Stimulated activated naive CD4-positive, alpha-beta T cell treated with Interleukin-2 at 50 U/mL for 16 hours (primary cell): ENCODE data around the gene CORO2B.

ENCODE experiments used
- DNase-seq: peaks from one replicate; lab custom pipeline; 2025; lab: John Stamatoyannopoulos, UW

Gene CORO2B

DNA sequence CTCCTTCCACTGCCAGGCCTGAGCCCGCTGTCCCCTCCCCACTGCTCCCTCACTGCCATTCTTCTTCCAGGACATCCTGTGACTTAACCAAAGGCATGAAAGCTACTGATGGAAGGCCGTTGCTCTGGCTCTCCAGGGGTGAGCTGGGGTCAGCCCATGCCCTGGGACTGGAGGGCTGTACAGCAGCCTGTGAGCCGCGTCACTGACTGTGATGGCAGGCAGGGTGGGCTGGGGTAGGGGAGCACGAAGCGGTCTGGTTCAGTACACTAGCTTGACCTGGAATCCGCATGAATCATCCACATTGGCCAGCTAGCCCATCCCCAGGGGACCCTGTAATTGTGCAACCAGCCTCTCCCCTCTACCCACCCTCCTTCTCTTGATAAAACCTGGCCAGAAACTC is 30.8 kb downstream of the CORO2B start:
- DNase-seq: no peak

DNA sequence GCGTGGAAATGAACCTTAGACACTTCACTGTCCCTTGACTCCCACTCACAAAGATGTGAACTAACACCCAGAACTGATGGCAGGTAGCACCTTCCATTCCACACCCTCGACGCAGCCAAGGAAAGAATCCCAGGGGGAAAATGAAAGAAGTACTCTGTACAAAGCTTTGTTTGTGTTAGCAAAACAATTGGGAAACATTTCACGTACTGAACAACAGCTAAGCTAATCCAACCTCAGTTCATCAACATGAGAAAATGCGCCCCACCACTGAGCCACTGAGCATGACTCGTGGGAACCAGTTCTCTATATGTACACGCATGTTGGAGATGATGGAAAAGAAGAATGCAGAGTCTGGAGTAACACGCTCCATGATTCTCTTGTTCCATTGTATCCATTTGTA is 32.0 kb downstream of the CORO2B start:
- DNase-seq: no peak

DNA sequence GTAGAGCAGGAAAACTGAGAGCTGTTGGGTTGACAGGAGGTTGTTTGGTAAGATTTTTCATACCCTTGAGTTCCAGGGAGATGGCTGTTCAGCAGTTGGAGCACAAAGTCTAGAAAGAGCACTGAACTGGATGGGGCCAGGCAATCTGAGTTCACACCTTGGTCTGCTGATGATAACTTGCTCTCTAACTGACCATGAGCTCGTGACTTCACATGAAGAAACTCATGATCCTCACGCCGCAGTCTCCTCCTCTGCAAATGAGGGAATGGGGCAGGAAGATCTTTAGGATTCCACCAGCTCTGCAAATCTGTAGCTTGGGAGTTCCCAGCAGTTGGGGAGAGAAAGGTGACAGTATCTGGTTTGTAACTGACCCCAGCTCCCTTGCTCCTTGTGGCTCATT is 33.7 kb downstream of the CORO2B start:
- DNase-seq: no peak

DNA sequence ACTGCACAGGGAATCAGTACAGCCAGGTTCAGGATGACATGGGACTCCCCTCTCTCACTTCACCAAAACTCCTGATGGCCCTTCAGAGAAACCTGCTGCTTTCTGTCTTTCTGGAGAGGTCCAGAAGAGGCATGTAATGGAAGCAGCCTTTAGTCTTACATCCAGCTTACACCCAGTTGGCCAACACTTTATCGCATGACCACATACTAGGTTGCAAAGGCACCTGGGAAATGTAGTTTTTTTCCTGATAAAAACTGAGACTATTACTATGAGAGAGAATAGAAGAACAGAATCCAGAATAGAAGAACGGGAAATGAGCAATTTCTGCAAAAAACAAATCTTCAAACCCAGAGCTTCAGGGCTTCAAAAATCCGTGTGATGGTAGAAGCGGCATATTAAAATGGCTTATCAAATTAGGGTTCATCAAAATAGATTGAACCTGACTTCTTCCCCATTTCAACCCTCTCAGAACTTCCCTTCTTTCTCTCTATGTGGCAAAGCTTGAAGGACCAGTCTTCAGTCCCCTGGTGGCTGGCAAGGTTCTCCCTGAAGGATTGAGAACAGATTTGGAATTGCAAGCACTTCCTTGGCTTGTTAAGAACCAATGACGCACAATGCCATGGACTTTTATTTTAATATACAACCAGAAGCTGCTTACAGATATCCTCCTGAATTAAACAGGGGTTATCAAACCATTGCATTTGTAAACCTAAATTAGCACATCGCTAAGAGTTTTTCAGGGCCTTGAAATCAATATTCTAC is 34.4 kb downstream of the CORO2B start:
- DNase-seq: no peak

DNA sequence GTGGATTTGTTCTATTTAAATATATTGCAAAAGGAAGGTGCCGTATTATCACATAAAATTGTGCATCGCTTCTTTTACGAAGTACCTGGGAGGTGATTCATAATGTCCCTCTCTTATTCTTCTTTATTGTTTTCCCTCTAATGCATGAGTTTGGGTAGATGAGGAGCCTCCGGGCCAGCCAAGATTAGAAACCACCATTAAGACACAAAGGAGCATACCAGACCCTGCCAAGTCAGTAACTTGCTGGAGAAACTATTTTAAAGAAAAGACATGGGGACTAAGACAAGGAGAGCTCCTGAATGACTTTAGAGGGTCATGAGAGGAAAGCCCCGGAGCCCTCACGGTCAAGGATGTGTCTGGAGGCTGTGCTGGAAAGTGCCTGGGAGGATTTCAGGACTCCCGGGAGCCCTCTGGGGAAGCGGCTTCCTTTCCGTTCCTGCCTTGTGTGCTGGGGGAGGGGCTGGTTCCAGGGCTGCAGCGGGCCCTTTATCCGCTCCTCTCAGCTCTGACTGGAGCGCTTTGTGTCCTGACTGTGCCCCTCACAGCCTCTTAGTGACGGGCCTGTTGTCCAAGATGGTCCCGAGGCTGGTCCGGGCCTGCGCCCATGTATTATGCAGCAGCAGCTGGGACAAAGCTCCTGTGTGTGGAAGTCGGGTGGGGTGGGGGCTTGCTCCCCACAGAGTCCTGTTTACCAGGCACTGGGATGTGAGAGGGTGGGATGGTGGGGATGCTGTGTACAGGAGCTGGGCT is 35.7 kb downstream of the CORO2B start:
- DNase-seq: no peak

DNA sequence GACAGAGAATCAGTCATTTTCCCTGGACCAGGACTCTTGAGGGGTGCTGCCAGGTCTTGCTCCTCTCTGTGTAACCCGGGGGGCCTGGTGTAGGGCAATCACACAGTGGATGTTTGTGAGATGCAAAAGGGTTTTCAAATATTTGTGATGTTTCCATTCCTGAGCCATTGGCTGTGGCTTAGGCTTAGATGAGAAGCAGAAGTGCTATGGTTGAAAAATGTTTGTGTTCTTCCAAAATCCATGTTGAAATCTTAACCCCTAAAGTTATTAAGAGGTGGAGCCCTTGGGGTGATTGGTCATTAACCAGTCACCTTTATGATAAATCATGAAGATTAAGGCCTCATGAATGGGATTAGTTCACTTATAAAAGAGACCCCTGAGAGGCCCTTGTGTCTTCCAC is 36.5 kb downstream of the CORO2B start:
- no peak for DNase-seq

DNA sequence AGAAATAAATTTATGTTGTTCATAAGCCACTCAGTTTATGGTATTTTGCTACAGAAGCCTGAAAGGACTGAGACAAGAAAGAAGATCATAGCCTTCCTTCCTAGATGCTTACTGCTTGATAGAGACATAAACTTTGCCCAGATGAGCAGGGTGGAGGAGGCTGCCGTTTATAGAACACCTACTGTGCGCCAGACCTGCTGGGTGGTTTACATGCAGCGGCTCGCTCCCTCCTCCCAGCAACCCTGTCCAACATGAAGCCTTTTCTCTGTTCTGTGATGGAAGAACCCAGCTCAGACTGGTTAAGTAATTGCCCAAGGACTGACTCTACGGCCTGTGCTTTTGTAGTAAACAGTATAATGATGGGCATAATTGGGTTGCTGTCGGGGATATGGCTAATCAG is 37.0 kb downstream of the CORO2B start:
- DNase-seq: no peak

DNA sequence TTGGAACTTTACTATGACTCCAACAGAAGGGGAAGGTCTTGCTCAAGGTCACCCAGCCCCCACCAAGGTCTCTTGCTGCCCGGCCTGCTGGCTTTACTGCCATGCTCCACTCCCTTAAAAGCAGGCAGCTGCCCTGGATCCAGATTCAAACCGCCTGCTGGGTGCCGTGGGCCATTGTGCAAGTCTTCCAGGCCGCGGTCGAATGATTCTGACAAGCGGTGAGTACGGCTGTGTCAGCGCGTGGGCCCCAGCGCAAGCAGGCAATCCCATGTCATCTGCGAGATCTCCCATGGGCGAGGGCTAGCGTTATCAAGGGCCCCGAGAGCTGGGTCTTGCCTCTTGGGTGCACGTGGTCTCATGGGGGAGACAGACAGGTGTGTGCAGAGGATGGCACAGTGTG is 37.6 kb downstream of the CORO2B start:
- no peak for DNase-seq

DNA sequence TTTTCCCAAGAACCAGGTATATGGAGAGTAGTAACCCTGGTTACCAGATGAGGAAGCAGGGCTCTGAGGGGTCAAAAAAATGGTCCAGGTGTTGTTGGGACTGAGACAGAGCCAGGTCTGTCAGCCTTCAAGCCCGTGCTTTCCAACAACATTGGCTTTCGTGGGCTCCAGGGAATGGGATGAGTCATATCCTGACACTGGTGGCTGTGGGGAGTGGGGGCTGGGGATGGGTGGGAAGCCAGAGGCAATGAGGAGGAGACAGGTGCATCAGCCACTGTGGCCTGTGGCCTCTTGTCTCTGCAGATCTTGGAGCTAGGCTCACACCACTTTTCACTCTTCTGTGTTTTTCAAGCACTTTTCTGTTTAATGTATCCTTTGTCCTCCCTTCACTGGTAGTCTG is 38.2 kb downstream of the CORO2B start:
- no peak for DNase-seq

DNA sequence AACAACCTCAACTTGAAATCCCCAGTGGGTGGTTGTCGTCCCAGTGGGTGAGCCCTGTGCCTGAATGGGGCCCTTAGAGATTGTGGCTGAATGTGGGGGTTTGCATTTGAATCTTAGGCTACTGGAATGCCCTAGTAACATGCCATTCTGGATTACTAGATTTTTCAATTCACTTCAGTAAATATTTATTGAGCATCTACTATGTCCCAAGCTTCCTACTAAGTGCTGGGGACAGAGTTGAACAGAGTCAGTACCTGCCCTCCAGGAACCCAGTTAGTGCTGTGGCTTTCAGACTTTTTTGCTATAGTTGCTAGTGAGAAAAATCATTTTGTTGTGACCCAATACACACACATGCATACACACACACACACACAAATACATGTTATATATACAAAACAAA is 39.0 kb downstream of the CORO2B start:
- no peak for DNase-seq

DNA sequence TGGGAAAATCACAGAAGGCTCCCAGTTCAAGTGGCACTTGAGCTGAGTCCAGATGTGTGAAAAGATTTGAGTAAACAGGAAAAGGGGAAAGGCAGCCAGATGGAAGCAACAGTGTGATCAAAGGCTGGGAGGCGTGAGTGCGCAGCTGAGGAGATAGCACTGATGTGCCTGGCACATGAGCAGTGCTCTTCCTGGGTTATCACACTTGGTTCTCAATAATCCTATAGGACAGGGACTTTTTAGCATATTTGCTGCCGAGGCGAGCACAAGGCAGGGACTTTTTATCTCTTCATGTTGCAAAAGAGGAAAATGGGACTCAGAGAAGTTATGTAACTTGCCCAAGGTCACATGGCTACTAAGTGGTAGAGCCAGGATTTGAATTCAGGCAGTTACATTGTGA is 39.6 kb downstream of the CORO2B start:
- no peak for DNase-seq

DNA sequence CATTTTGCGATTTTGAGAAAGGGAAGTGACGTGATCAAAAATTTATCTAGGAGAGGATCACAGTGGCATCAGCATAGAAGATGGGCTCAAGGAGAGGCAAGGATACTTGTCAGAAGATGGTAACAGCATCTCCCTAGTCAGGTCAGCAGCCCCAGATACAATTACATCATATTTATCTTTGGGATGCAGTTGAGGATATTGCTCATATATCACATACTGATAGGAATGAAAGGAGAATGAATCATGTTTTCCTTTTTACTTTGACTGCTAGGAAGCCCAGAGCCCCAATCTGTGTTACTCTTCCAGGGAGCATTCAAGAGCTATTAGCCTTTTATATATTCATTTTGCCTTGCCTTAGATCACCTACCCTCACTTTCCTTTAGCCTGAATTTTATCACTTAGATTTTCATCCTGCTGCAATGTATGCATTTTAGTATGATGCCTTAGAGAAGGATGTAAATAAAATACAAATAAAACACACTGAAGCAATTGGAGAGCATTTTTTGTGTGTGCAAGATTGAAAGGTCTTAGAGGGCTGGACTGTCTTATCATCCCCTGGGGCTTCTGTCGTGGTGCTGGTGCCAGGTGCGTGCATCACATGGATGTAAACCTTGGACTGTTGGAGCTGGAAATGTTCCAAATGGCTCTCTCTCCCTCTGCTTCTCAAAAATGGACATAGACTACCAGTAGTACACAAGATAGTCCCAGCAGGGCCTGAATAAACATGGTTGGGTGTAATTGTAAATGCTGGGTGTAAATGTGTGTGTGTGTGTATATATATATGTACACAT is 40.3 kb downstream of the CORO2B start:
- no peak for DNase-seq

DNA sequence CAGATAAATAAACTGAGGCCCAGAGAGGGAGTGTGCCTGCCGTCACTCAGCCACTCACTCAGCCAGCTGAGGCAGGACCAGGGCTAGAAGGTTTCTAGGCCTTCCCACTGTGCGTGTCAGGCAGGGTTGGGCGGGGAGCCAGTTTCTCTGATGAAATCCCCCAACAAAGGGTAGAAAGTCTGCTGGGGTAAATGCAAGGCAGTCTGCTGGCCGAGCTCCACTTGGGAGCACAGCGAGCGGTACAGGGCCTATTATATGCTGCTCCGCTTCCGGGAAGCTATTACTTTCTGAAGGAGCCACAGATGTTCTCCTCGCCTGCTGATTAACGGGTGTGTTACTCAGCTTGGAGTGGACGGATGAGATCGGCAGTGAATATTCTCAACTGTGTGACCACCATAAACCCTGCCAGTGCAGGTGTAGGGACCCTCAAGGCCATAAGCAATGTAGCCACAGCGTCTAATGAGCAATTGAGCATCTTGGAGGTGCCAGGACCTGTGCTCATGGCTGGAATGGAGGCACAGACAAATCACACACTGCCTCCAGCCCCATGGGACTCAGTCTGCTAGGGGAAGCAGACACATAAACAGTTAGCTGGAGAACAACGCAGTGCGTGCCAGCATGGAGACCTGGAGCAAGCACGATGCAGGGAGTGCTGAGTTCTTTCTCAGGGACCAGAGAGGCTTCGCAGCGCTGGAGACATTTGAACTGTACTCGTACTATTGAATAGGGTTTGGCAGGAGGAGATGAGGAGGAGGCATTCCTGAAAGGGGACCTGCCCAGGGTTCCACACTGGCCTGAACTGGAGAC is 42.1 kb downstream of the CORO2B start:
- DNase-seq: no peak

DNA sequence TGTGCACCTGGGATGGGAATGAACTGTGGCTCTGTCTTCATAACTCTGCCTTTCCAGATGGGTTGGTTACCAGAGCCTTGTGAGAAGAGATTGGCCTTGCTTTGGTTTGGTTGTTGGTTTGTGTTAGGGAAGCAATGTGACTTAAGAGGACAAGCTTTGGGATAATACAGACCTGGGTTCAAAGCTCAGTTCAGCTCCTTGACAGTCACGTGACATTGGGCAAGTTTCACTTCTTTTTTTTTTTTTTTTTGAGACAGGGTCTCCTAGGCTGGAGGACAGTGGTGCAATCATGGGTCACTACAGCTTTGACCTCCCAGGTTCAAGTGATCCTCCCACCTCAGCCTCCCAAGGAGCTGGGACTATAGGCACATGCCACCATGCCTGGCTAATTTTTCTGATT is 42.7 kb downstream of the CORO2B start:
- DNase-seq: no peak

DNA sequence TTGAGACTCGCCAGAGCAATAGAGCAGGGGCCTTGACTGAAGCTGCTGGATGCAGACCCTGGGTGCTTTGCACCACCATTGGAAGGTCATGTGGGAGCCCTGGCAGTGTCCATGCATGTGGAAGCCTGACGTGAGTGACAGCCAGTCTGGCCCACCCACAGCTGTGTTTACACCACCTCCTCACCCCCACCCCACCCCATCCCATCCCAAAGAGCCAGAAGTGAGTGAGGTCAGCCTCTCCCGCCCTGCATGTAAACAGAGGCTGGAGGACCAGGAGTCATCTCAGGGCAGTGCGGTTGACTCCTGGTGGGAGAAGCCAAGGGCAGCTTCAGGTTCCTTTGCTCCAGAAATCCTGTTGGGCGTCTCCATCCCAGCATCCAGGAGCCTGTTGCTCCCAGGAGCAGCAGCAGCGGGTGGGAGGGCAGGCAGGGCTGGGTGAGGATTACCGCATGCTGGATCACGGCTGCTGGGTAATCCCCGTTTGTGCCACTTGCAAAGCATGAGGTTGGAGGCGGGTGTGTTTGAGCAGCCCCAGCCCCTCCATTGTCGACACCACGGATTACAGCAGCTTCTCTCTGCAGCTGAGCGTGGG is 44.6 kb downstream of the CORO2B start:
- DNase-seq: no peak

DNA sequence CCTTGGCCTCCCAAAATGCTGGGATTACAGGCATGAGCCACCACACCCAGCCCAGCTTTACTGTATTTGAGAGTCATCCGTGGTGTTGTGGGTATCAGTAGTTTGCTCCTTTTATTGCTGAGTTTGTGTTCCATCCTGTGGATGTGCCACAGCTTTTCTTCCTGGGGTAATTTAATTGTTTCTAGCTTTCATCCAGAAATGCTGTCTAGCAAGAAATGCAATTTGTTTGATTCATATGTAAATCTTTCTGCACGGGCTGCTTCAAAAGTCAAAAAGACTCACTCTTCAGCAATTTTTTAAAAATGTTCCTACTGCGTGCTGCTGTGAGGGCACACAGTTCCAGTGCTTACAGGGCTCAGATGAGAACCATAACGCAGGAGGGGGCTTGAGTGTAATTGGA is 47.1 kb downstream of the CORO2B start:
- DNase-seq: no peak

DNA sequence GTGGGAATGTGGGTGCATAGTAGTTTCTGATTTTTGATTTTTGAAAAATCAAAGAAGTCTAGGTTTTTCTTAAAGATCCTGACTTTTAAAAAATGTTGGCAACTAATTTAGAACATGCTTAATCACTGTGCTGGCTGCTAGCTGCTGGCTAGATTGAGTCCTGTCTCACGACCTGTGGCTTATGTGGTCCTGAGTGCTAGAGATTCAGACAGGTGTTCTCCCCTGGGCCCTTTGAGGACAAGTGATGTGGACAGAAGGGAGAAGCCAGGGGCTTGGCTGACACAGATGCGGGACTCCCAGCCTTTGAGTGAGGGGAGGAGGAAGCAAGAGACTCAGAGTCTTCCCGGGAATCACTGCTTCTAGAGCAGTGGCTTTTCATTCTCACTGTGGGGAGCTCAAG is 47.5 kb downstream of the CORO2B start:
- DNase-seq: no peak

DNA sequence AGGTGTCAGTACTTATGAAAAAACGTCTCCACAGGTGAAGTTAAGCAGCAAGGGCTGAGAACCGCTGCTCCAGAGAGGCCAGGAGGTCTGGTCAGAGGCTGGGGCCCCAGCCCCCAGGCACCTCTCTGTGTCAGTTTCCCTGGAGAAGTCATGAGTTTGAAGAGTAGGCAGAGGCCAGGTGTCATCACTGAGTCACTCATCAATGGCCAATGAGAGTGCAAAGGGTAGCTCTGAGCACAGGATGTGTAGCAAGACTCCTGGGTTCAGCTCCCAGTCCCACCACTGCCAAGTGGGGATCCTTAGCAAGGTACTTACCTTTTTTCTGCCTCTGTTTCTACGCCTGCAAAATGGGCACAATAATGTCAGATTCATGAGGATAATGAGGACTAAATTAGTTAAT is 47.9 kb downstream of the CORO2B start:
- no peak for DNase-seq

DNA sequence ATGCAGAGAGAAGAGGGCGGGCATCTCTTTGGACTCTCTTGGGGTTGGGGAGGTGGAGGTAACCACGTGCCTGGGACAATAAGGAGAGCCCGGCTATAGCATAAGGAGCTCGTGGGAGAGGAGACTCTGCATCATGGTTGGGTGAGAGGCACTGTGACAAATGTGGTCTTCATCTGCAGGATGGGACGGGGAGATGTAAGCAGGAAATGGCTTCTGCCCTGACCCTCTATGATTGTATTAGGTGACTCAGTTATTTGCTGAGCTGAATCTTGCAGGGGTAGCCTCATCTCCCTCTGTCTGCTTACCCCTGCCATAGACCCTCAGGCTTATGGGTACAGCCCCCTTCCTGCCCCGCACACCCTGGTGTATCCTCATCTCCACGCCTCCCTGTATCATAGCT is 48.7 kb downstream of the CORO2B start:
- DNase-seq: no peak

DNA sequence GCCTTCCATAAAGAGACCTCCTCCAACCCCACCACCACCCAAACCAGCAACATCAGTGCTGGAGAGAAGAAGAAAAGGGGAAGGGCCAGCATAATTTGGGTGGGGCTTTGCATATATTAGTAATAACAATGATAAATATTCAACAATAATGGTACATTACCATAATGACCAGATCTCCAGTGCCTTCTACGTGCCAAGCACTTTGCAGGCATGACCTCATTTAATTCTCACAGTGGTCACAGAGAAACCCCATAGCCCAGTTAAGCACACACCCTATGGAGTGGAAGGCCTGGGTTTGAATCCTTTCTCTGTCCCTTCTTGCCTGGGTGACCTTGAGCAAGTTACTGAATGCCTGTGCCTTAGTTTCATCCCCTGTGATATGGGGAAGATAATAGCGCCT is 49.2 kb downstream of the CORO2B start:
- DNase-seq: no peak

DNA sequence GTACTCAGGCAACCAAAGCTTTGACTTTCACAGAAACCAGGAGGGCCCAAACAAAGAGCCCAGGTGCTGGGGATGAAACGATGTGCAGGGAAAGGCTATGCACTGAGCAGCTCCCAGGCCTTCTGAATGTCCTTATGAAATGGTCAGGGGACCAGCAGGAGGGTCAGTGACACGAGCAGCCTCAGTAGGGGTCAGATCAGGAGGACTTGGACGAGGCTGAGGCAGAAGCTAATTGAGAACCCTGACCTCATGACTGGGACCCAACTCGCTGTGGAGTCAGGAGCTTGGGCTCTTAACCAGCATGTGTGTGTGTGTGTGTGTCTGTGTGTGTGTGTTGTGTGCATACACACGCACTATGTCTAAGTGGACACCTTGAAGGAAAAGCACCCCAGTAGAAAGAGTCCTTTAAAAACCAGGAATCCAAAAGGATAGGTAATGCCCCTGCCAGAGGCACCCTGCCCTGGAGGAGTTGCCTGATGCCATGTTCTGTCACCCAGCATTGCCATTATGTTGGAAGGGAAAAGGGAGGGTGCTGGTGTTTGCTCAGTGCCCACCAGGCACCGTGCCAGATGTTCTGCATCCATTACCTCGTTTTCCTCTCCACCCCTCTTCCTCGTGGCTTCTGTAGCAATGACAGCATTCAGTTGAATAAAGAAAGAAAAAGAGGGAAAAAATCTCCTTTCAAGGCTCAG is 50.9 kb downstream of the CORO2B start:
- no peak for DNase-seq
